ENCODE measurements around the gene PIGU. TPM values are rescaled to one million over a fixed set of nuclear protein-coding genes. Genes with fewer than 3 reads are reported as not detected.

The PIGU gene
- total RNA-seq, 1 donor from 2014 or later: 20.7 TPM

- Histone ChIP-seq H3K36me3 (ENCODE audit: control insufficient read depth, insufficient read depth, low read length) (no peaks in the 10 kb centered on the region), H3K4me3 (ENCODE audit: low read depth, low read length) (no peak overlapping the region), H3K27me3 (ENCODE audit: control insufficient read depth, insufficient read depth, low read length) (no peaks in the 10 kb centered on the region)
- TF ChIP-seq CTCF (IDR thresholded peaks at IDR 0.05; ENCODE audit: insufficient read depth, low read length, poor library complexity, severe bottlenecking): no peak
- no peak for DNase-seq (ENCODE audit: low read depth)
Observed at GRCh38 chr20:34647737-34648136, 29.2 kb downstream of the PIGU start.

- no peak for DNase-seq (ENCODE audit: low read depth)
- no peak for TF ChIP-seq CTCF (IDR thresholded peaks at IDR 0.05; ENCODE audit: insufficient read depth, low read length, poor library complexity, severe bottlenecking)
- Histone ChIP-seq H3K36me3 (ENCODE audit: control insufficient read depth, insufficient read depth, low read length) (no peaks in the 10 kb centered on the region), H3K27me3 (ENCODE audit: control insufficient read depth, insufficient read depth, low read length) (no peaks in the 10 kb centered on the region), H3K4me3 (ENCODE audit: low read depth, low read length) (no peak overlapping the region)
Observed at GRCh38 chr20:34644951-34645350, 31.9 kb downstream of the PIGU start.

- no peak for DNase-seq (ENCODE audit: low read depth)
- Histone ChIP-seq H3K36me3 (ENCODE audit: control insufficient read depth, insufficient read depth, low read length) (no peaks in the 10 kb centered on the region), H3K27me3 (ENCODE audit: control insufficient read depth, insufficient read depth, low read length) (no peaks in the 10 kb centered on the region), H3K4me3 (ENCODE audit: low read depth, low read length) (no peak overlapping the region)
- TF ChIP-seq CTCF (IDR thresholded peaks at IDR 0.05; ENCODE audit: insufficient read depth, low read length, poor library complexity, severe bottlenecking): no peak
Observed at GRCh38 chr20:34644345-34644744, 32.5 kb downstream of the PIGU start.

DNA sequence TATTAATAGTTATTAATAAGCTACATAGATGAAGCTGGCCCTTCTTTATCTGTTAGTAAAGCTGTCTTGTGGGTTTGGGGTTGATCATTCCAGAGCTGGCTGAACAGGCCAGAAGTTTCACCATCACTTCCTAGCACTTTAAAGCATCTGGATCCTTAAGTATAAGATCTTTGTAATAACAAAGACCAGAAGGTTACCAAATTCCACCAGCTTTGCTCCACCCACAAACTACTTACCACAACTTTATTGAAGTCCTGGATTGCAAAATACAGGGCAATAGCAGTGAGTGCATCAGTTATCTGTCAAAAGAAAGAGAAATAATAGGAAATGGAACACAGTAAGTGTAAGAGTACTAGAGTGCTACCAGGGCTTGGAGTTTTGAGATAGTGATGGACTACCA, 33.0 kb downstream of the PIGU start:
- DNase-seq (ENCODE audit: low read depth): no peak

GRCh38 chr20:34642009-34642408, 34.9 kb downstream of the PIGU start:
- DNase-seq (ENCODE audit: low read depth): no peak
- TF ChIP-seq CTCF (IDR thresholded peaks at IDR 0.05; ENCODE audit: insufficient read depth, low read length, poor library complexity, severe bottlenecking): no peak
- Histone ChIP-seq H3K27me3 (ENCODE audit: control insufficient read depth, insufficient read depth, low read length) (no peaks in the 10 kb centered on the region), H3K36me3 (ENCODE audit: control insufficient read depth, insufficient read depth, low read length) (no peaks in the 10 kb centered on the region), H3K4me3 (ENCODE audit: low read depth, low read length) (no peak overlapping the region)

More for the DNA sequence above, 33.0 kb downstream of the PIGU start:
- Histone ChIP-seq H3K27me3 (ENCODE audit: control insufficient read depth, insufficient read depth, low read length) (no peaks in the 10 kb centered on the region), H3K4me3 (ENCODE audit: low read depth, low read length) (no peak overlapping the region), H3K36me3 (ENCODE audit: control insufficient read depth, insufficient read depth, low read length) (no peaks in the 10 kb centered on the region)
- TF ChIP-seq CTCF (IDR thresholded peaks at IDR 0.05; ENCODE audit: insufficient read depth, low read length, poor library complexity, severe bottlenecking): no peak

- no peak for TF ChIP-seq CTCF (IDR thresholded peaks at IDR 0.05; ENCODE audit: insufficient read depth, low read length, poor library complexity, severe bottlenecking)
- no peak overlapping the region for H3K4me3 ChIP-seq (ENCODE audit: low read depth, low read length)
- DNase-seq (ENCODE audit: low read depth): no peak
- H3K27me3 ChIP-seq (ENCODE audit: control insufficient read depth, insufficient read depth, low read length): no peaks in the 10 kb centered on the region
- H3K36me3 ChIP-seq (ENCODE audit: control insufficient read depth, insufficient read depth, low read length): no peaks in the 10 kb centered on the region
Observed at GRCh38 chr20:34639755-34640222, 37.1 kb downstream of the PIGU start.

Measured in kidney epithelial cell (primary cell).